Activated naive CD8-positive, alpha-beta T cell treated with anti-CD3 and anti-CD28 coated beads, Interleukin-2, amount 50 U/mL, for 24 hours (primary cell): ENCODE results near the gene KHK.
A peak's percentile ranks its signal among the peaks of the same experiment; 100 is the strongest.
"Not testable (repeated sequence)": the region's sequence is repeated elsewhere in the genome, so short reads cannot be mapped to it uniquely, and the experiment has no call there.

Source experiments
- ATAC-seq: fragments of 150-1000 bp; cut with Tn5 transposase; one replicate; pipeline ENCODE4 v1.10.0; 2021
- DNase-seq: peaks from one replicate; pipeline ENCODE4 v3.0.0; 2021
- H3K27ac Mint-ChIP-seq: one replicate; pipeline ENCODE4 v1.8.0; 2021; ENCODE audit warnings: mild to moderate bottlenecking, mixed read lengths
- H3K27me3 Mint-ChIP-seq: one replicate; pipeline ENCODE4 v1.8.0; 2021; ENCODE audit warnings: mixed read lengths
- H3K36me3 Mint-ChIP-seq: one replicate; pipeline ENCODE4 v1.8.0; 2021; ENCODE audit warnings: low read depth, mixed read lengths
- H3K4me1 Mint-ChIP-seq: one replicate; pipeline ENCODE4 v1.8.0; 2021; ENCODE audit warnings: mixed read lengths
- H3K4me3 Mint-ChIP-seq: one replicate; pipeline ENCODE4 v1.8.0; 2021; ENCODE audit warnings: mild to moderate bottlenecking, moderate library complexity, mixed read lengths
- H3K9me3 Mint-ChIP-seq: one replicate; pipeline ENCODE4 v1.8.0; 2021; ENCODE audit warnings: mixed read lengths

The KHK gene

DNA sequence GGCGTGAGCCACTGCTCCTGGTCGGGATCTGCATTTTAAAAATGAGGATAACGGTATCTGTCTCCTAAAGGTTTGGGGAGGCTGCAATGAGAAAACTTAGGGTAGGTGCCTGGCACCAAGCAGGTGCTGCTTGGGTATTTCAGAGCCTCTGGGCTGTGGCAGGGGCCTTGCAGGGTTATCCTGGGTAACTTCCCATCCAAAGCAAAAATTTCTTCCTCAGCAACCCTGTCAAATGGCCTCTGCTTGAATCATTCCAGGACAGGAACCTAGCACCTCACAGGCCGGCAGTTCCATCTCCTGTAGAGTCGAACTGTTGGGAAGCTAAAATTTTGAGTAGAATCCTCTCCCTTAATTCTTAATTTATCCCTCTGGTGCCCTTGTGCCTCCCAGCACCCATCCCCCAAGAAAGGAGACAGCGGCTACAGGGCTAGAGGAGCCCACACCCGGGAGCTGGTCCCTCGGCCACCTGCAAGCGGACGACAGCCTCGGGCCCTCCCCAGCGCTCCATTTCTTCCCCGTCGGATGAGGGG is 31.5 kb downstream of the KHK start:
- H3K27me3 Mint-ChIP-seq, result peaks cover 40% of the 10 kb centered on the region
- ATAC-seq, result no peak
- H3K27ac Mint-ChIP-seq, result no peak overlapping the region
- peak overlapping the region; percentile 57 for H3K4me3 Mint-ChIP-seq
- peaks cover 14% of the 10 kb centered on the region for H3K4me1 Mint-ChIP-seq
- no peaks in the 10 kb centered on the region for H3K36me3 Mint-ChIP-seq
- DNase-seq, result no peak
- no peaks in the 10 kb centered on the region for H3K9me3 Mint-ChIP-seq

- Mint-ChIP-seq H3K27me3 (peaks cover 40% of the 10 kb centered on the region), H3K4me1 (peaks cover 18% of the 10 kb centered on the region)
- peak; percentile 20 for DNase-seq
These were observed 32.2 kb downstream of the KHK start, which contains the start of gene CGREF1 for GRCh38 chr2:27118525-27119329. TSS of gene CGREF1 (minus strand) at chr2:27119128. CDS start at chr2:27104366, 14,762 bp downstream.

DNA sequence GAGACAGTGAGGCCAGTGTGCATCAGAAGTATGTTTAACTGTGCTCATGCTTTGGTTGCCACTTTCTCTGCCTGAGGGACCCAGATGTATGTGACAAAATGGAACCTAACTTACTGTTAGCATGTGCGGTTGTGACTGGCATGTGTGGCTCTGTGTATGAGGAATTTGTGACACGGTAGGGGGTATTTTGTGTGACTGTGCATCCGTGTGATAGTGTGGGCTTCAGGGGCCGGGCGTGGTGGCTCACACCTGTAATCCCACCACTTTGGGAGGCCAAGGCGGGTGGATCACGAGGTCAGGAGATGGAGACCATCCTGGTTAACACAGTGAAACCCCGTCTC is 32.7 kb downstream of the KHK start:
- H3K27ac Mint-ChIP-seq, result peak overlapping the region; percentile 71
- H3K27me3 Mint-ChIP-seq, result peaks cover 40% of the 10 kb centered on the region
- H3K36me3 Mint-ChIP-seq, DNase-seq, ATAC-seq, H3K9me3 Mint-ChIP-seq: not testable (repeated sequence)
- H3K4me1 Mint-ChIP-seq, result peaks cover 18% of the 10 kb centered on the region
- H3K4me3 Mint-ChIP-seq, result peak overlapping the region; percentile 72

More at GRCh38 chr2:27118525-27119329, 32.2 kb downstream of the KHK start, which contains the start of gene CGREF1:
- Mint-ChIP-seq H3K36me3 (no peaks in the 10 kb centered on the region), H3K27ac (peak within 1 kb of the TSS; percentile 71), H3K9me3 (no peaks in the 10 kb centered on the region), H3K4me3 (peak within 1 kb of the TSS; percentile 72)
- ATAC-seq, result no peak

GRCh38 chr2:27121906-27122305 is 35.3 kb downstream of the KHK start:
- Mint-ChIP-seq H3K27me3 (peaks cover 38% of the 10 kb centered on the region), H3K36me3 (no peaks in the 10 kb centered on the region), H3K27ac (no peak overlapping the region), H3K4me3 (no peak overlapping the region), H3K9me3 (no peaks in the 10 kb centered on the region), H3K4me1 (peaks cover 18% of the 10 kb centered on the region)
- no peak for ATAC-seq
- DNase-seq, result no peak

DNA sequence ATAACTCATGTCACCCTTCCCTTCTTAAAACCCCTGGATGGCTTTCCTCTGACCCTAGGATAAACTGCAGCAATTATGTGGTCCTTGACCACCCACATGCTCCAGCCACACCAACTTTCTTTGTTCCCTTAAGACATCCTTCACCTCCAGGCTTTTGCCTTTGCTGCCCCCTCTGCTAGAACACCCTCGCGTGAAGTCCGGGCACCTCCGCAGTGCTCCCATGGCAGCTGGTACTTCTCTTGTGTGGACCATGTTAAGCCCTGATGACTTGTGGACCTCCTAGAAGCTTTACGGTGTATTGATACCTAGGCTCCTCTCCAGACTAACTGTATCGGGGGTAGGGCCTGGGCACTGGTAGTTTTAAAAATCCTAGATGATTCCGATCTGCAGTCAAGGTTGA is 36.2 kb downstream of the KHK start:
- Mint-ChIP-seq H3K27me3 (peaks cover 33% of the 10 kb centered on the region), H3K27ac (no peak overlapping the region), H3K4me1 (peaks cover 18% of the 10 kb centered on the region), H3K9me3 (no peaks in the 10 kb centered on the region), H3K36me3 (no peaks in the 10 kb centered on the region), H3K4me3 (peak overlapping the region; percentile 78)
- DNase-seq (no peak), ATAC-seq (no peak)

DNA sequence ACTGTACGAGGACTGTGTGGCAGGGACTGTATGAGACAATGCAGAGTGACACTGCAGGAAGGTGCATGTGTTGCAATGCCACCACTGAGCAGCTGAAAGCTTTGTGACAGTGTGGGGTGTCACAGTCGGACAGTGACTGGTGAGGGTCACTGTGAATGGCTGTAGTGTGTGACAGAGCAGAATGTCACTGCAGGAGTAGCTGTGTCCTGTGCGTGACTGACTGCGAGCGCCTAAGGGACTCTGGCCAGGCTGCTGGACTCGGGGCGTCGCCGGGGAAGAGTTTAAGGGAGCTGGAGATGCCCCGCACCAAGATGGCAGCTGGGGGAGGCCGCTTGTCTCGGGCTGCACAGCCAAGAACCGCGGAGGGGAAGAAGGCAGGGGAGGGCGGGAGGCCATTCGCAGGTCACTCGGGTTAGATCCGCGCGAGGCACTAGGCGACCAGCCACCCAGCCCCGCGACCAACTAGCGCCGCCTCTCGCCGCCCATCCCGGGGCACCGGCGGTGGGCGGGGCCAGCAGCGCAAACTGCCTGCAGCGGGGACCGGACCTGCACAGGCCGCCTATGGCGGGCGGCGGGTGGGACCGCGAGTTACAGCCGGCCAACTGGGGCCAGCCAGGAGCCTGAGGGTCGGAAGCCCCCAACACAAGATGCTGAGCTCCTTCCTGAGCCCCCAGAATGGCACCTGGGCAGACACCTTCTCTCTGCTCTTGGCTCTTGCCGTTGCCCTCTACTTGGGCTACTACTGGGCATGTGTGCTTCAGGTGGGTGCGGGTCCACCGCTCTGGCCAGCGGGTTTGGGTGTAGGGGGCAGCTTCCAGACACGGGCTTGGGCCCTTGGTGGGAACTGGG is 37.0 kb downstream of the KHK start, which contains the start of gene ABHD1:
Gene ABHD1, plus strand, starts transcription at position 514 of the 849 bp plus-strand sequence. Its CDS starts 134 bp downstream, at position 648.
- Mint-ChIP-seq H3K27me3 (peaks cover 27% of the 10 kb centered on the region), H3K27ac (no peak within 1 kb of the TSS), H3K4me3 (peak within 1 kb of the TSS; percentile 78), H3K36me3 (no peaks in the 10 kb centered on the region), H3K9me3 (no peaks in the 10 kb centered on the region), H3K4me1 (peaks cover 15% of the 10 kb centered on the region)
- ATAC-seq, result peak; percentile 71
- DNase-seq, result peak; percentile 66

GRCh38 chr2:27125104-27125503 is 38.5 kb downstream of the KHK start:
- H3K9me3 Mint-ChIP-seq, result no peaks in the 10 kb centered on the region
- no peak overlapping the region for H3K4me3 Mint-ChIP-seq
- H3K27me3 Mint-ChIP-seq, result peaks cover 17% of the 10 kb centered on the region
- peaks cover 6% of the 10 kb centered on the region for H3K4me1 Mint-ChIP-seq
- no peak overlapping the region for H3K27ac Mint-ChIP-seq
- ATAC-seq, result no peak
- peaks cover 3% of the 10 kb centered on the region for H3K36me3 Mint-ChIP-seq
- DNase-seq, result no peak

GRCh38 chr2:27126252-27126710 is 39.7 kb downstream of the KHK start:
- ATAC-seq (no peak), DNase-seq (no peak)
- peaks cover 9% of the 10 kb centered on the region for H3K36me3 Mint-ChIP-seq
- H3K4me3 Mint-ChIP-seq, result no peak overlapping the region
- peaks cover 6% of the 10 kb centered on the region for H3K4me1 Mint-ChIP-seq
- H3K9me3 Mint-ChIP-seq, result no peaks in the 10 kb centered on the region
- H3K27ac Mint-ChIP-seq, result no peak overlapping the region
- H3K27me3 Mint-ChIP-seq, result peaks cover 9% of the 10 kb centered on the region

DNA sequence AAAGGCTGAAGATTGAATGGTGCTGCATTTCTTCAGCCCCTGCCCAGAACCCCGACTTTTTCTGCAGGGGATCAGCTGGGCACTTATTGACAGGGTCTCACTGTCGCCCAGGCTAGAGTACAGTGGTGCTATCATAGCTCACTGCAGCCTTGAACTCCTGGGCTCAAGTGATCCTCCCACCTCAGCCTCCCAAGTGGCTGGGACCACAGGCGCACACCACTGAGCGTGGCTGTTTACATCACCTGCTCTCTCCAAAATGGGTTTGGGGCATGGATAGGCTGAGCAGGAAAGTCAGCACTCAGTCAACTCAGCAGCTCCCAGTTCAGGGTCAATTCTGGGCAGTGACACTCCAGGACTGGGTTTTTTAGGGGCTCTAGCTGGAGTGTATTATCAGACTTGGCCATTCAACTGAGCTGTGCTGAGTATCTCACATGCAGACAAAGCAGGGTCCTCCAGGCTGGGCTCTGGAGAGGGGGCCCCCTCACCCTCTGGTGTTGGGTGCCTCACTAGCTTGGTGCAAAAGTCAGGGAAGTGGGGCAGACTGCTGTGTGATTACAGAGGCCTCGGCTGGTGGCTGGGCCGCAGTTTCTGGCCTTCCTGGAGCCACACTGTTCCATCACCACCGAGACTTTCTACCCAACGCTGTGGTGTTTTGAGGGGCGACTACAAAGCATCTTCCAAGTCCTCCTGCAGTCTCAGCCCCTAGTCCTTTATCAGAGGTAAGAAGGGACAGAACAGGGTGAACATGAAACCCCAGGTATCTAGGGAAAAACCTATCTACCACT is 41.5 kb downstream of the KHK start:
- Mint-ChIP-seq H3K36me3 (peaks cover 16% of the 10 kb centered on the region), H3K27ac (no peak overlapping the region), H3K4me3 (no peak overlapping the region), H3K9me3 (no peaks in the 10 kb centered on the region), H3K4me1 (peaks cover 12% of the 10 kb centered on the region), H3K27me3 (no peaks in the 10 kb centered on the region)
- DNase-seq (no peak), ATAC-seq (no peak)

DNA sequence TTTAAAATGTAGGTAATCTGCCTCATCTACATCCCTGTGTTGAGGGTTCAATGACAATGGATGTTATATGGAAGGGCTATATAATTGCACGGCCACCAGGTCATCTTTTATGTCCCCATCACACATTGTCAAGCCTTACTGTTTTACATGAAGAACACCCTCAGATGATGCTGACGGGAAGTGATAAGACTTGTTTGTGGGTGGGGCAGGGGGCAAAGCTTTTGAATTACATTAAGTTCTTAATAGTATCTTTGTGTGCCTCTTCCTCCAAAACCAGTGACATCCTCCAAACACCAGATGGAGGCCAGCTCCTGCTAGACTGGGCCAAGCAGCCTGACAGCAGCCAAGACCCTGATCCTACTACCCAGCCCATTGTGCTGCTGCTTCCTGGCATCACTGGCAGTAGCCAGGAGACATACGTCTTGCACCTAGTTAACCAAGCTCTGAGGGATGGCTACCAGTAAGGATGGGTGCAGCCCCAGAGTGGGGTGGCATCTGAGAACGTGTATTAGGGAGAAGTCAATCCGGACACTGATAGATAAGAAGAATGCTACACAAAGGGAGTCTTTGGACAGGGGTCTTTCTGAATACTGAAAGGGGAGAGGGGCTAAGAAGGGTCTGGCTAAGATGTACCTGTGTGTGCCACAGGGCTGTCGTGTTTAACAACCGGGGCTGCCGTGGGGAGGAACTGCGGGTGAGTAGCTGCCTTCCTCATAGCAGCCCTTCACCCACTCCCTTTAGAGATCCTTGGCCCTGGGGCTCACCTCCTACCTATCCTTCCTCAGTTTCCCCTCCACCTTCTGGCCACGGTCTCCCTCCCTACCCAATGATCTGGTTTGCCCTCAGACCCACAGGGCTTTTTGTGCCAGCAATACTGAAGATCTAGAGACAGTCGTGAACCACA is 42.3 kb downstream of the KHK start:
- Mint-ChIP-seq H3K36me3 (peaks cover 22% of the 10 kb centered on the region), H3K9me3 (no peaks in the 10 kb centered on the region), H3K27ac (no peak overlapping the region), H3K4me3 (no peak overlapping the region), H3K4me1 (peaks cover 16% of the 10 kb centered on the region), H3K27me3 (no peaks in the 10 kb centered on the region)
- no peak for ATAC-seq
- no peak for DNase-seq

- no peak overlapping the region for H3K4me3 Mint-ChIP-seq
- H3K36me3 Mint-ChIP-seq, result peaks cover 24% of the 10 kb centered on the region
- no peaks in the 10 kb centered on the region for H3K9me3 Mint-ChIP-seq
- H3K27me3 Mint-ChIP-seq, result peaks cover 2% of the 10 kb centered on the region
- peaks cover 25% of the 10 kb centered on the region for H3K4me1 Mint-ChIP-seq
- ATAC-seq (no peak), DNase-seq (no peak)
- H3K27ac Mint-ChIP-seq, result peak overlapping the region; percentile 6
These were observed 43.8 kb downstream of the KHK start for GRCh38 chr2:27130396-27130795.

- Mint-ChIP-seq H3K36me3 (peaks cover 24% of the 10 kb centered on the region), H3K4me1 (peaks cover 25% of the 10 kb centered on the region), H3K27ac (no peak overlapping the region), H3K27me3 (peaks cover 2% of the 10 kb centered on the region), H3K9me3 (no peaks in the 10 kb centered on the region), H3K4me3 (no peak overlapping the region)
- DNase-seq, result no peak
- ATAC-seq, result no peak
These were observed 44.9 kb downstream of the KHK start for GRCh38 chr2:27131429-27131828.

- DNase-seq (peak; percentile 27), ATAC-seq (no peak)
- H3K4me1 Mint-ChIP-seq, result peaks cover 25% of the 10 kb centered on the region
- H3K27ac Mint-ChIP-seq, result peak overlapping the region; percentile 96
- peaks cover 2% of the 10 kb centered on the region for H3K27me3 Mint-ChIP-seq
- H3K9me3 Mint-ChIP-seq, result no peaks in the 10 kb centered on the region
- peaks cover 24% of the 10 kb centered on the region for H3K36me3 Mint-ChIP-seq
- peak overlapping the region; percentile 94 for H3K4me3 Mint-ChIP-seq
These were observed 46.8 kb downstream of the KHK start for GRCh38 chr2:27133195-27133875.
